HTERT RPE-1 (cell line): Measurements from ENCODE around the gene RYK.
"Not testable (repeated sequence)": the region's sequence is repeated elsewhere in the genome, so short reads cannot be mapped to it uniquely, and the experiment has no call there.

ENCODE experiments used
- in situ Hi-C: fragments of 300-500 bp; cut with MboI; formaldehyde crosslinking; loops from 4 replicates; pipeline ENCODE4 v1.14.3; 2020; ENCODE audit warnings: low sequenced_read_pairs

The RYK gene

GRCh38 chr3:134250717-134251220 lies at the start of gene RYK:
TSS of gene RYK (minus strand) at chr3:134250859. CDS start at chr3:134250654, 205 bp downstream.
- in situ Hi-C loops, result no loop called here

GRCh38 chr3:134299888-134300206 lies 49.2 kb upstream of the RYK start:
- in situ Hi-C loops, result no loop called here

GRCh38 chr3:134299185-134299887 lies 48.7 kb upstream of the RYK start:
- in situ Hi-C loops, result no loop called here

GRCh38 chr3:134298249-134298648 lies 47.6 kb upstream of the RYK start:
- in situ Hi-C loops, result no loop called here

GRCh38 chr3:134296616-134297015 lies 46.0 kb upstream of the RYK start:
- in situ Hi-C loops, result no loop called here

GRCh38 chr3:134295930-134296329 lies 45.3 kb upstream of the RYK start:
- in situ Hi-C loops, result no loop called here

- in situ Hi-C loops, result no loop called here
These were observed 43.9 kb upstream of the RYK start for GRCh38 chr3:134294302-134295280.

- in situ Hi-C loops, result no loop called here
These were observed 40.9 kb upstream of the RYK start for GRCh38 chr3:134291319-134292254.

GRCh38 chr3:134287512-134287911 lies 36.9 kb upstream of the RYK start:
- in situ Hi-C loops, result no loop called here

- in situ Hi-C loops, result no loop called here
These were observed 33.8 kb upstream of the RYK start for GRCh38 chr3:134284438-134284837.

- in situ Hi-C loops, result no loop called here
These were observed 32.0 kb upstream of the RYK start for GRCh38 chr3:134282659-134283047.

- in situ Hi-C loops, result no loop called here
These were observed 31.4 kb upstream of the RYK start for GRCh38 chr3:134281912-134282658.

- in situ Hi-C loops, result no loop called here
These were observed 28.8 kb upstream of the RYK start for GRCh38 chr3:134279466-134279865.

- in situ Hi-C loops, result no loop called here
These were observed 26.5 kb upstream of the RYK start for GRCh38 chr3:134277066-134277660.

- in situ Hi-C loops, result no loop called here
These were observed 25.4 kb upstream of the RYK start for GRCh38 chr3:134276086-134276485.

- in situ Hi-C loops, result not testable (repeated sequence)
These were observed 24.5 kb upstream of the RYK start for GRCh38 chr3:134275110-134275509.

- in situ Hi-C loops, result no loop called here
These were observed 23.9 kb upstream of the RYK start for GRCh38 chr3:134274571-134274970.

- in situ Hi-C loops, result no loop called here
These were observed 17.3 kb upstream of the RYK start for GRCh38 chr3:134267996-134268395.

GRCh38 chr3:134260987-134261386 lies 10.3 kb upstream of the RYK start:
- in situ Hi-C loops, result no loop called here
